NCI-H446 (cell line): ENCODE measurements around the gene POLE3.
"Not testable (repeated sequence)": the region's sequence is repeated elsewhere in the genome, so short reads cannot be mapped to it uniquely, and the experiment has no call there.

Experiments
- DNase-seq, 2 experiments: peaks; one replicate each; lab custom pipeline; 2025; lab: John Stamatoyannopoulos, UW

The POLE3 gene

GRCh38 chr9:113410207-113410864 is at the start of gene POLE3, which contains the start of gene C9orf43:
Gene POLE3, minus strand, starts transcription at chr9:113410675. Its CDS starts 382 bp downstream, at chr9:113410293.
Gene C9orf43, plus strand, starts transcription at chr9:113410747. Its CDS starts 2,747 bp downstream, at chr9:113413494.
- DNase-seq = peak; percentile 74 to 90

- DNase-seq = no peak
Observed at GRCh38 chr9:113456235-113456634, 45.8 kb upstream of the POLE3 start.

GRCh38 chr9:113454914-113455761 is 44.7 kb upstream of the POLE3 start:
- DNase-seq = no peak

GRCh38 chr9:113452113-113452605 is 41.7 kb upstream of the POLE3 start:
- DNase-seq = no peak

- DNase-seq = no peak
Observed at GRCh38 chr9:113449376-113449775, 38.9 kb upstream of the POLE3 start.

GRCh38 chr9:113446323-113446740 is 35.9 kb upstream of the POLE3 start:
- DNase-seq = peak in 1 of 2 experiments; percentile 31

GRCh38 chr9:113444736-113445135 is 34.3 kb upstream of the POLE3 start:
- no peak for DNase-seq

GRCh38 chr9:113437716-113438115 is 27.2 kb upstream of the POLE3 start:
- not testable (repeated sequence) for DNase-seq

- DNase-seq = no peak
Observed at GRCh38 chr9:113436728-113437515, 26.4 kb upstream of the POLE3 start.

- no peak for DNase-seq
Observed at GRCh38 chr9:113431191-113431590, 20.7 kb upstream of the POLE3 start.

- DNase-seq = no peak
Observed at GRCh38 chr9:113428062-113428615, 17.7 kb upstream of the POLE3 start.

- DNase-seq = no peak
Observed at GRCh38 chr9:113427629-113428028, 17.2 kb upstream of the POLE3 start.

- no peak for DNase-seq
Observed at GRCh38 chr9:113426701-113427100, 16.2 kb upstream of the POLE3 start.

- no peak for DNase-seq
Observed at GRCh38 chr9:113425072-113425471, 14.6 kb upstream of the POLE3 start.

GRCh38 chr9:113421726-113422125 is 11.3 kb upstream of the POLE3 start:
- no peak for DNase-seq

GRCh38 chr9:113417370-113417769 is 6.9 kb upstream of the POLE3 start:
- DNase-seq = no peak

- no peak for DNase-seq
Observed at GRCh38 chr9:113416149-113416721, 5.8 kb upstream of the POLE3 start.

- DNase-seq = no peak
Observed at GRCh38 chr9:113409883-113410206, 630 bp downstream of the POLE3 start.

GRCh38 chr9:113409481-113409880 is 994 bp downstream of the POLE3 start:
- DNase-seq = no peak

- DNase-seq = peak; percentile 9 to 41
Observed at GRCh38 chr9:113406873-113407511, 3.5 kb downstream of the POLE3 start.

GRCh38 chr9:113406353-113406752 is 4.1 kb downstream of the POLE3 start:
- not testable (repeated sequence) for DNase-seq
